HEK293 (cell line): ENCODE results near the gene SERP1.

Experiments
- CTCF ChIA-PET: fragments of 350-600 bp; formaldehyde crosslinking; extraction: SDS; loops from one replicate; lab custom pipeline; 2021; ENCODE audit warnings: antibody characterized with exemption; lab: Yijun Ruan, JAX
- POLR2A ChIA-PET: fragments of 300-600 bp; formaldehyde crosslinking; extraction: SDS; loops from one replicate; lab custom pipeline; 2020; ENCODE audit warnings: antibody characterized with exemption, inconsistent platforms; lab: Yijun Ruan, JAX
- H3K27ac ChIP-seq: fragments of 200-500 bp; sonication (Bioruptor generic); 2 replicates; pipeline ENCODE4 v1.5.1; 2014; ENCODE audit warnings: low read depth, low read length, control low read depth, inconsistent platforms; ENCODE audit errors: extremely low read depth
- H3K36me3 ChIP-seq, 2 experiments: fragments of 200-500 bp in 1 of 2; sonication (Bioruptor generic) in 1 of 2; 1 replicate in 1 of 2; 2 replicates in 1 of 2; pipeline ENCODE4 v1.5.1; 2014 to 2017; ENCODE audit warnings: inconsistent platforms in 2 of 2, low read length in 2 of 2; ENCODE audit not compliant: control insufficient read depth in 2 of 2, insufficient read depth in 1 of 2
- H3K4me1 ChIP-seq: fragments of 200-500 bp; sonication (Bioruptor generic); 2 replicates; pipeline ENCODE4 v1.5.1; 2014; ENCODE audit warnings: mild to moderate bottlenecking, low read length, inconsistent platforms; ENCODE audit not compliant: control insufficient read depth, insufficient read depth
- H3K4me3 ChIP-seq: 2 replicates; pipeline ENCODE4 v1.5.1; 2011; ENCODE audit warnings: low read depth, mild to moderate bottlenecking, control low read depth, low read length, moderate library complexity
- H3K9me3 ChIP-seq: fragments of 200-500 bp; sonication (Bioruptor generic); 2 replicates; pipeline ENCODE4 v1.5.1; 2014; ENCODE audit warnings: low read depth, low read length, inconsistent platforms; ENCODE audit not compliant: control insufficient read depth, insufficient read depth
- BCL11B ChIP-seq: fragments of 450-650 bp; formaldehyde crosslinking; IDR thresholded peaks from 2 replicates; pipeline ENCODE4 v1.5.1; 2016; ENCODE audit warnings: low read depth, missing biosample characterization, missing genetic modification characterization
- GFI1B ChIP-seq: fragments of 450-650 bp; formaldehyde crosslinking; IDR thresholded peaks from 2 replicates; pipeline ENCODE4 v1.5.1; 2016; ENCODE audit warnings: missing biosample characterization, missing genetic modification characterization
- GLIS1 ChIP-seq: fragments of 450-650 bp; formaldehyde crosslinking; IDR thresholded peaks from 2 replicates; pipeline ENCODE4 v1.5.1; 2016; ENCODE audit warnings: missing biosample characterization, missing genetic modification characterization
- MEIS1 ChIP-seq: sonication (generic); formaldehyde crosslinking; IDR thresholded peaks from 2 replicates; pipeline ENCODE4 v1.8.1; 2022; ENCODE audit warnings: missing genetic modification reagents, mild to moderate bottlenecking, borderline replicate concordance
- MYNN ChIP-seq: fragments of 450-650 bp; formaldehyde crosslinking; IDR thresholded peaks from 2 replicates; pipeline ENCODE4 v1.5.1; 2016; ENCODE audit warnings: missing biosample characterization, missing genetic modification characterization, borderline replicate concordance
- YY2 ChIP-seq: fragments of 450-650 bp; formaldehyde crosslinking; IDR thresholded peaks from 2 replicates; pipeline ENCODE4 v1.5.1; 2016; ENCODE audit warnings: missing biosample characterization, missing genetic modification characterization
- ZBTB8A ChIP-seq: fragments of 450-650 bp; formaldehyde crosslinking; IDR thresholded peaks from 2 replicates; pipeline ENCODE4 v1.5.1; 2016; ENCODE audit warnings: missing biosample characterization, missing genetic modification characterization
- ZNF138 ChIP-seq: fragments of 450-650 bp; formaldehyde crosslinking; IDR thresholded peaks from 2 replicates; pipeline ENCODE4 v1.5.1; 2016; ENCODE audit warnings: missing biosample characterization, missing genetic modification characterization, borderline replicate concordance
- ZNF404 ChIP-seq: fragments of 450-650 bp; formaldehyde crosslinking; IDR thresholded peaks from 2 replicates; pipeline ENCODE4 v1.5.1; 2017; ENCODE audit warnings: missing biosample characterization, missing genetic modification characterization
- ZNF518A ChIP-seq: fragments of 450-650 bp; formaldehyde crosslinking; conservative IDR thresholded peaks from 2 replicates; pipeline ENCODE4 v1.5.1; 2016; ENCODE audit warnings: low read depth, missing biosample characterization, missing genetic modification characterization
- ZNF621 ChIP-seq: fragments of 450-650 bp; formaldehyde crosslinking; IDR thresholded peaks from 2 replicates; pipeline ENCODE4 v1.5.1; 2017; ENCODE audit warnings: missing biosample characterization, missing genetic modification characterization
- ZNF629 ChIP-seq: fragments of 450-650 bp; formaldehyde crosslinking; IDR thresholded peaks from 2 replicates; pipeline ENCODE4 v1.5.1; 2017; ENCODE audit warnings: missing biosample characterization, missing genetic modification characterization
- ZNF654 ChIP-seq: fragments of 450-650 bp; formaldehyde crosslinking; IDR thresholded peaks from 2 replicates; pipeline ENCODE4 v1.5.1; 2016; ENCODE audit warnings: low read depth, missing biosample characterization, missing genetic modification characterization
- ZNF660 ChIP-seq: fragments of 450-650 bp; IDR thresholded peaks from 2 replicates; pipeline ENCODE4 v1.5.1; 2018; ENCODE audit warnings: missing biosample characterization, mild to moderate bottlenecking, missing genetic modification characterization
- ZNF777 ChIP-seq: fragments of 450-650 bp; formaldehyde crosslinking; IDR thresholded peaks from 2 replicates; pipeline ENCODE4 v1.5.1; 2017; ENCODE audit warnings: missing biosample characterization, missing genetic modification characterization, borderline replicate concordance
- ZSCAN18 ChIP-seq: fragments of 450-650 bp; formaldehyde crosslinking; IDR thresholded peaks from 2 replicates; pipeline ENCODE4 v1.5.1; 2016; ENCODE audit warnings: missing biosample characterization, missing genetic modification characterization

SERP1 gene

GRCh38 chr3:150495563-150496168 is 50.6 kb downstream of the SERP1 start:
- no peak overlapping the region for H3K4me3 ChIP-seq
- POLR2A ChIA-PET = interaction anchor here (1.1 kb wide), 1 partner anchor 87 kb away, joined by 3 read pairs; no protein-coding TSS in a partner anchor
- CTCF ChIA-PET = interaction anchor here (0.6 to 5.2 kb wide), 19 partner anchors 9 to 279 kb away, joined by 3 to 34 read pairs (median 4); no protein-coding TSS in a partner anchor
- no peaks in the 10 kb centered on the region for H3K4me1 ChIP-seq
- TF ChIP-seq ZNF654 (tag by site-specific recombination) (peak; percentile 63), ZNF660 (tag by site-specific recombination) (0 out of 2 replicates have a peak, but pooled peaks have one; percentile 31), MYNN (no peak), YY2 (tag by site-specific recombination) (no peak)
- H3K27ac ChIP-seq = no peak overlapping the region
- no peaks in the 10 kb centered on the region for H3K36me3 ChIP-seq
- no peaks in the 10 kb centered on the region for H3K9me3 ChIP-seq

- Histone ChIP-seq H3K9me3 (no peaks in the 10 kb centered on the region), H3K4me1 (no peaks in the 10 kb centered on the region), H3K36me3 (no peaks in the 10 kb centered on the region)
- TF ChIP-seq ZSCAN18 (tag by site-specific recombination) = no peak
- no peak for TF ChIP-seq ZNF777
- no peak for TF ChIP-seq BCL11B (tag by site-specific recombination)
- TF ChIP-seq ZNF138 (tag by site-specific recombination) = no peak
- TF ChIP-seq ZNF404 = no peak
- no peak for TF ChIP-seq GFI1B (tag by site-specific recombination)
- no peak for TF ChIP-seq MEIS1 (CRISPR knock-in tag)
- no peak for TF ChIP-seq YY2 (tag by site-specific recombination)
- TF ChIP-seq, all 188 proteins: peak for 0
- Histone ChIP-seq H3K27ac (no peak overlapping the region), H3K4me3 (no peak overlapping the region)
- POLR2A ChIA-PET = interaction anchor here (1.1 kb wide), 1 partner anchor 86 kb away, joined by 3 read pairs; no protein-coding TSS in a partner anchor
- CTCF ChIA-PET = interaction anchor here (0.6 to 5.2 kb wide), 16 partner anchors 9 to 344 kb away, joined by 3 to 34 read pairs (median 4); no protein-coding TSS in a partner anchor
These were observed 51.1 kb downstream of the SERP1 start for GRCh38 chr3:150495149-150495548.

GRCh38 chr3:150494411-150494977 is 51.8 kb downstream of the SERP1 start:
- H3K4me1 ChIP-seq = no peaks in the 10 kb centered on the region
- CTCF ChIA-PET = interaction anchor here (0.6 to 5.2 kb wide), 7 partner anchors 33 to 380 kb away, joined by 3 to 34 read pairs (median 5); no protein-coding TSS in a partner anchor
- no peak overlapping the region for H3K4me3 ChIP-seq
- POLR2A ChIA-PET = interaction anchor here (0.7 to 1.1 kb wide), 2 partner anchors 85 to 186 kb away, joined by 3 to 7 read pairs; no protein-coding TSS in a partner anchor
- no peaks in the 10 kb centered on the region for H3K9me3 ChIP-seq
- H3K36me3 ChIP-seq = no peaks in the 10 kb centered on the region
- no peak for TF ChIP-seq ZNF621
- no peak for TF ChIP-seq ZNF629 (tag by site-specific recombination)
- no peak for TF ChIP-seq ZBTB8A (tag by site-specific recombination)
- no peak for TF ChIP-seq GLIS1 (tag by site-specific recombination)
- TF ChIP-seq ZNF518A (tag by site-specific recombination) = no peak
- no peak overlapping the region for H3K27ac ChIP-seq
